Esophagus muscularis mucosa (tissue), 4 donors: ENCODE measurements around the gene BIN1. TPM values are rescaled to one million over a fixed set of nuclear protein-coding genes. Genes with fewer than 3 reads are reported as not detected.
A peak's percentile ranks its signal among the peaks of the same experiment; 100 is the strongest.

Experiments
- DNase-seq: peaks from one replicate; pipeline ENCODE4 v3.0.0-alpha.2; 2017; ENCODE audit errors: extremely low spot score
- H3K27ac ChIP-seq, 4 donors: fragments of 200-600 bp; sonication (generic); replicated peaks in 1 of 4; 1 replicate in 3 of 4; 2 replicates in 1 of 4; pipeline ENCODE4 v1.5.1; 2016 to 2019; ENCODE audit warnings: mild to moderate bottlenecking in 1 of 4
- H3K27me3 ChIP-seq, 4 donors: fragments of 200-600 bp; sonication (generic); one replicate each; pipeline versions ENCODE4 v1.5.1 to v1.6.0; 2016 to 2019
- H3K36me3 ChIP-seq, 4 donors: fragments of 200-600 bp; sonication (generic); one replicate each; pipeline ENCODE4 v1.5.1; 2016 to 2019
- H3K4me1 ChIP-seq, 4 donors: fragments of 200-600 bp; sonication (generic); one replicate each; pipeline ENCODE4 v1.5.1; 2016 to 2019
- H3K4me3 ChIP-seq, 4 donors: fragments of 200-600 bp; sonication (generic); 1 replicate in 2 of 4; 2 replicates in 2 of 4; pipeline ENCODE4 v1.5.1; 2016 to 2019; ENCODE audit warnings: mild to moderate bottlenecking in 4 of 4, moderate library complexity in 1 of 4
- H3K9me3 ChIP-seq, 4 donors: fragments of 200-600 bp; sonication (generic); 1 replicate in 3 of 4; 2 replicates in 1 of 4; pipeline ENCODE4 v1.5.1; 2016 to 2019
- EP300 ChIP-seq: sonication (generic); formaldehyde crosslinking; IDR thresholded peaks from one replicate; pipeline ENCODE4 v1.6.1; 2017; ENCODE audit warnings: antibody characterized with exemption
- POLR2A ChIP-seq: fragments of 450-650 bp; IDR thresholded peaks from one replicate; pipeline ENCODE4 v1.6.1; 2017; ENCODE audit warnings: antibody characterized with exemption, moderate library complexity, mild to moderate bottlenecking, low read depth
- POLR2AphosphoS5 ChIP-seq, 2 donors: sonication (generic); formaldehyde crosslinking; IDR thresholded peaks; one replicate each; pipeline ENCODE4 v1.6.1; 2017; ENCODE audit warnings: antibody characterized with exemption in 2 of 2
- WGBS: methylation state at CpG from one replicate; pipeline ENCODE4 v1.1.5; 2018; 5-methylcytosine and 5-hydroxymethylcytosine counted together
- intact Hi-C: fragments of 100-400 bp; cut with DNase I; formaldehyde crosslinking; loops from one replicate; pipeline ENCODE4 v1.15.1; 2023
- total RNA-seq, 4 donors: library from RNA; depleted of rRNA; stranded (reverse); fragments of >200 nt; gene quantifications; one replicate each; pipeline versions ENCODE4 v1.1.0 to v1.2.1, GENCODE V29; 2016
- TF ChIP-seq, protein P1 (sequence below), 3 experiments: fragments of 200-600 bp in 2 of 3; fragments of 450-650 bp in 1 of 3; sonication (generic) in 2 of 3; IDR thresholded peaks; one replicate each; pipeline ENCODE4 v1.5.1; 2017 to 2019; ENCODE audit warnings: antibody characterized with exemption in 3 of 3, mild to moderate bottlenecking in 2 of 3, moderate library complexity in 1 of 3

The BIN1 gene
- total RNA-seq, 4 donors from 2014 or later = 32.4 to 78.2 (median 50.2) TPM

DNA sequence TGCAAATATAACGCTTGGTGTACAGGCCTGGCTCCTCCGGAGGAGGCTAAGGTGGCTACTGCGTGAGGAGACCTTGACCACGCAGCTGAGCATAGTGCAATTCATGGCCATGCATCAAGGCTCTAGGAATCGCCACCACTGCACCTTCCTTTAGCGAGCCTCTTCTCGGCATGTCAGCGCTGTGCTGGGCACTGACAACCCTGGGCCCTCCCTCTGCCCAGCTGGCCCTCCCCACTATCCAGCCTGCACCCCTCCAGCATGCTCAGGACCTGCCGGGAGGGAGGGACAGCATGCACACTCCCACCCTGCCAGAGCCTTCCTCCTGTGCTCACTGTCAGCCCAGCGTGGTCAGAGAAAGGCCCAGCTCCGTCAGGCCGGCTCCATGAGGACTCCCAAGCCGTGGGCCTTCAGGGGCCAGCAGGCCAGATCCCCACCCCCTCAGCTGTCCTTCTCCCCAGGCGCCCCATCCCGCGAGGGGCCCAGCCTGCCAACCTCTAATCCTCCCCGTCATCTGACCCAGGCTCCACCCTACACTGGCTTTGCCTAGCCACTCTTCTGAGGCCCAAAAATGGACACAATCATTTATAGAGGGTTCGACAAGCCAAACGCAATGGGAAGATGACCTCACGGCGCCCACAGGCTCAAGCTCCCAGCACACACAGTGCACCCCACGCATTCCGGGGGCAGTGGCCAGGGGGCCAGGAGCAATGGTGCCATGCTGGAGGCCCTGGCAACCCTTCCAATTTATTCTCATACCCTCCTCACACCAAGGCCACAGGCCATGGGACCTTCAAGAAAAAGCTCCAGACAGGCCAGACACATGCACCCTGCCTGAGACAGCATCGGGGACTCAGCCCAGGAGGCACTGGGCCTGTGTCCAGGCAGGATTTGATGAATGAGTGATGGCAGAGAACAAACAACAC lies 3.5 kb downstream of the BIN1 start:
- no peak for TF ChIP-seq POLR2AphosphoS5 (IDR thresholded peaks at IDR 0.05)
- TF ChIP-seq, protein P1, sequence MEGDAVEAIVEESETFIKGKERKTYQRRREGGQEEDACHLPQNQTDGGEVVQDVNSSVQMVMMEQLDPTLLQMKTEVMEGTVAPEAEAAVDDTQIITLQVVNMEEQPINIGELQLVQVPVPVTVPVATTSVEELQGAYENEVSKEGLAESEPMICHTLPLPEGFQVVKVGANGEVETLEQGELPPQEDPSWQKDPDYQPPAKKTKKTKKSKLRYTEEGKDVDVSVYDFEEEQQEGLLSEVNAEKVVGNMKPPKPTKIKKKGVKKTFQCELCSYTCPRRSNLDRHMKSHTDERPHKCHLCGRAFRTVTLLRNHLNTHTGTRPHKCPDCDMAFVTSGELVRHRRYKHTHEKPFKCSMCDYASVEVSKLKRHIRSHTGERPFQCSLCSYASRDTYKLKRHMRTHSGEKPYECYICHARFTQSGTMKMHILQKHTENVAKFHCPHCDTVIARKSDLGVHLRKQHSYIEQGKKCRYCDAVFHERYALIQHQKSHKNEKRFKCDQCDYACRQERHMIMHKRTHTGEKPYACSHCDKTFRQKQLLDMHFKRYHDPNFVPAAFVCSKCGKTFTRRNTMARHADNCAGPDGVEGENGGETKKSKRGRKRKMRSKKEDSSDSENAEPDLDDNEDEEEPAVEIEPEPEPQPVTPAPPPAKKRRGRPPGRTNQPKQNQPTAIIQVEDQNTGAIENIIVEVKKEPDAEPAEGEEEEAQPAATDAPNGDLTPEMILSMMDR (IDR thresholded peaks at IDR 0.05) = no peak
- TF ChIP-seq EP300 = no peak
- no peak for TF ChIP-seq POLR2A
- intact Hi-C loops = no loop called here
- Histone ChIP-seq H3K36me3 (no peaks in the 10 kb centered on the region), H3K27ac (peak overlapping the region in 3 of 4 donors; percentile 5 to 93 (median 85)), H3K4me1 (peaks cover 16 to 84% (median 66%) of the 10 kb centered on the region in 4 donors), H3K4me3 (peak overlapping the region in 1 of 4 donors; percentile 14), H3K27me3 (no peaks in the 10 kb centered on the region), H3K9me3 (no peaks in the 10 kb centered on the region)
- 76% methylated on average over 14 of the region's 24 CpGs for WGBS
- no peak for DNase-seq

DNA sequence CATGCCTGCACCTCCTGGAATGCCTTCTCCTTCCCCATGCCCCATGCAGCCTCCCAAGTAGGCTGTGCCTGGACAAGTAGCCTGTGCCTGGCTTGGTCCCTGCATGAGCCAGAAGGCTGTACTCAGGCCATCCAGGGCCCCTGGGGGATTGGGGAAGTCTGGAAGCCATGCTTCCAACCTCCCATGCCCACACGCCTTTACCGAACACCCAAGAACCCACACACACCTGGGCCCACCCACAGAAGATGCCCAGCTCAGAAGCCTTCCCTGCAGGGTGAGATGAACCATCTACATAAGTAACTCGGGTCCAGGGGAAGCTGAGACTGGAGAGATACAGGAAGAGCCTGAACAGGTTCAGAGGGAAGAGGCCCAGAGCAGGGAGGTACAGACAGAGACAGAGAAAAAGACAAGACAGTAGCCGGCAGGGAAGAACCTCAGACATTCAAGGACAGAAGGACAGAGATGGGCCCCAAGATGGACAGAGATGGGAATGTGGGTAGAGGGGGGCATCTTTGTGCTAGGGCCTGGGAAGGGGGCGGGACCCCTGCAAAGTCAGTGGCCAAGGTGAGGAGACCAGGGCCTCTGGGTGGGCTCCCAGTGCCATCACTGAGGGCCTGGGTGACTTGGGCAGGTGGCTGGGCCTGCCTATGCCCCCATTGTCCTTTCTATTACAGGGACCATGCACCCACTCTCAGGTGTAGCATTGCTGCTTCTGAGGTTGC lies 4.3 kb downstream of the BIN1 start:
- H3K36me3 ChIP-seq = no peaks in the 10 kb centered on the region
- no peaks in the 10 kb centered on the region for H3K9me3 ChIP-seq
- WGBS = 88% methylated on average over 5 of the region's 5 CpGs
- no peak overlapping the region for H3K4me3 ChIP-seq
- no peaks in the 10 kb centered on the region for H3K27me3 ChIP-seq
- DNase-seq = no peak
- TF ChIP-seq EP300 (no peak), POLR2AphosphoS5 (IDR thresholded peaks at IDR 0.05) (no peak), POLR2A (no peak)
- TF ChIP-seq, protein P1 (IDR thresholded peaks at IDR 0.05) = no peak
- peaks cover 8 to 87% (median 64%) of the 10 kb centered on the region in 4 donors for H3K4me1 ChIP-seq
- peak overlapping the region in 1 of 4 donors; percentile 85 for H3K27ac ChIP-seq
- intact Hi-C loops = no loop called here

GRCh38 chr2:127101756-127102477 lies 5.0 kb downstream of the BIN1 start:
- H3K36me3 ChIP-seq = no peaks in the 10 kb centered on the region
- no peak overlapping the region for H3K4me3 ChIP-seq
- TF ChIP-seq POLR2A (no peak), EP300 (no peak)
- TF ChIP-seq, protein P1 (IDR thresholded peaks at IDR 0.05) = no peak
- no peaks in the 10 kb centered on the region for H3K9me3 ChIP-seq
- intact Hi-C loops = no loop called here
- no peaks in the 10 kb centered on the region for H3K27me3 ChIP-seq
- WGBS = 85% methylated on average over 10 of the region's 10 CpGs
- DNase-seq = no peak
- H3K27ac ChIP-seq = no peak overlapping the region
- H3K4me1 ChIP-seq = peaks cover 7 to 92% (median 68%) of the 10 kb centered on the region in 4 donors

GRCh38 chr2:127101048-127101611 lies 5.8 kb downstream of the BIN1 start:
- Histone ChIP-seq H3K9me3 (no peaks in the 10 kb centered on the region), H3K36me3 (no peaks in the 10 kb centered on the region), H3K27me3 (no peaks in the 10 kb centered on the region), H3K27ac (no peak overlapping the region), H3K4me1 (peaks cover 7 to 95% (median 72%) of the 10 kb centered on the region in 4 donors), H3K4me3 (no peak overlapping the region)
- TF ChIP-seq POLR2AphosphoS5 (IDR thresholded peaks at IDR 0.05) (no peak), EP300 (no peak), POLR2A (no peak)
- TF ChIP-seq, protein P1 (IDR thresholded peaks at IDR 0.05) = no peak
- WGBS = 92% methylated on average over 6 of the region's 6 CpGs
- intact Hi-C loops = no loop called here
- no peak for DNase-seq
